Measurements from ENCODE around the gene POSTN.

DNA sequence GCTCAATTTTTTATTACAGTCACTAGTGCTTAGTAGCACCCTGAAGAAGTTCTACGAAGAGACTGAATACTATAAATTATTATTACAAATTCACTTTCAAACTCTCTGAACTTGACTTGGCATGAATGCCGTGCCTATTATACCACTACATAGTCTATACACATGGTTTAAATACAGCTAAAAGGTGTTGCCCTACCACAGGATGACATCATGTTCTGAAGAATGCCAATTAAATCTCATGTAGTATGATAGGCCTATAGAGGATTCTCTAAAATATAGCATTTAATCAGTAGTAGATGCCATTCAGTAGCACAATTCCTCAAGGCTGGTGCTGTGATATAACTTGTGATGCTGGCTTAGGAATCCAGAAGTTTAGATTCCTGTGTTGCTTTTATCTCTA, 16.7 kb upstream of the POSTN start:
- TF ChIP-seq, protein P1, sequence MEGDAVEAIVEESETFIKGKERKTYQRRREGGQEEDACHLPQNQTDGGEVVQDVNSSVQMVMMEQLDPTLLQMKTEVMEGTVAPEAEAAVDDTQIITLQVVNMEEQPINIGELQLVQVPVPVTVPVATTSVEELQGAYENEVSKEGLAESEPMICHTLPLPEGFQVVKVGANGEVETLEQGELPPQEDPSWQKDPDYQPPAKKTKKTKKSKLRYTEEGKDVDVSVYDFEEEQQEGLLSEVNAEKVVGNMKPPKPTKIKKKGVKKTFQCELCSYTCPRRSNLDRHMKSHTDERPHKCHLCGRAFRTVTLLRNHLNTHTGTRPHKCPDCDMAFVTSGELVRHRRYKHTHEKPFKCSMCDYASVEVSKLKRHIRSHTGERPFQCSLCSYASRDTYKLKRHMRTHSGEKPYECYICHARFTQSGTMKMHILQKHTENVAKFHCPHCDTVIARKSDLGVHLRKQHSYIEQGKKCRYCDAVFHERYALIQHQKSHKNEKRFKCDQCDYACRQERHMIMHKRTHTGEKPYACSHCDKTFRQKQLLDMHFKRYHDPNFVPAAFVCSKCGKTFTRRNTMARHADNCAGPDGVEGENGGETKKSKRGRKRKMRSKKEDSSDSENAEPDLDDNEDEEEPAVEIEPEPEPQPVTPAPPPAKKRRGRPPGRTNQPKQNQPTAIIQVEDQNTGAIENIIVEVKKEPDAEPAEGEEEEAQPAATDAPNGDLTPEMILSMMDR (optimal IDR thresholded peaks at IDR 0.05 in 1 of 3, IDR thresholded peaks at IDR 0.05 in 1 of 3, conservative IDR thresholded peaks at IDR 0.05 in 1 of 3; ENCODE audit: extremely low read depth in 1 of 3, insufficient read depth in 2 of 3, low read length in 3 of 3), result no peak
- no peak for TF ChIP-seq EZH2 (IDR thresholded peaks at IDR 0.05; ENCODE audit: low read length)

All from keratinocyte (primary cell).